GM18508 (cell line): ENCODE measurements around the gene DNAJC3.
"Not testable (repeated sequence)": the region's sequence is repeated elsewhere in the genome, so short reads cannot be mapped to it uniquely, and the experiment has no call there.

Experiments
- ATAC-seq: cut with Tn5 transposase; IDR thresholded peaks from one replicate; pipeline ENCODE4 v1.9.1; 2021; ENCODE audit warnings: moderate number of reproducible peaks; ENCODE audit not compliant: insufficient read depth, unreplicated experiment

The DNAJC3 gene

GRCh38 chr13:95712846-95713245 lies 35.9 kb downstream of the DNAJC3 start:
- not testable (repeated sequence) for ATAC-seq

DNA sequence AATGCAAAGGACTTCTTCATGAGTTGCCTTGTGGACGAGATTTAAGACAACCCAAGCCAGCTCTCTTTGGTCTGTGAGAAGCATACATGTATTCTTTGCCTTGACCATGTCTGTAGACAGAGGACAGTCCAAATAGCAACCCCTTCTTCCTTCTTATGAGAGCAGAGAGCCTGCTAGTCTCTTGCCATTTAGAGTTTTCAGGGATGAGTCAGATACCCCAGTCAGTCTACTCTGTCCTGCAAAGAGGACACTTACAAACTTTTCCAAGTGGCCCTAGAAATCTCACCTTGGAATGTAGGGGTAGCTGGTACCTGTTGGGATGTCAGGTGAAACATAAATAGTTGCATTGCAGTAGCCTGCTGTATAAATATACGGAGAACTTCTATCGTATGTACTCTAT lies 36.7 kb downstream of the DNAJC3 start:
- ATAC-seq: no peak

- ATAC-seq: no peak
These were observed 37.3 kb downstream of the DNAJC3 start for GRCh38 chr13:95714142-95714832.

DNA sequence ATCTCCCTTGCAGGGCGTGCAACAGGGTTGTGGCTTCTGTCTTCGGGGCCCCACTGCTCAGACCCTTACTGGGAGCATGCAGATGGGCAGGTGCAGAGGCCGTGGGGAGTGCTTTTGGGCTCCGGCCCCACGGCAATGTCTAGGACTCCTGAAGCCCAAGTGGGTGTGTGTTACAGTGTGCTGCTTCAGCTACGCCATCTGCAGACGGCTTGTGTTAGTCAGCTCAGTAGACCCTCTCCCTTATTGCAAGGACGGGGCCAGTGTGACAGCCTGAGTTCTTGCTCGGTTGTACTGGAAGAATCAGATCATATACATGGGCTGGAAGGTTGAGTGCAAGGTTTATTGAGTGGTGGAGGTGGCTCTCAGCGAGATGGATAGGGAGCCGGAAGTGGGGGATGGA lies 39.3 kb downstream of the DNAJC3 start:
- ATAC-seq: no peak

GRCh38 chr13:95722241-95722640 lies 45.3 kb downstream of the DNAJC3 start:
- no peak for ATAC-seq

- ATAC-seq: no peak
These were observed 46.5 kb downstream of the DNAJC3 start for GRCh38 chr13:95723438-95723837.

DNA sequence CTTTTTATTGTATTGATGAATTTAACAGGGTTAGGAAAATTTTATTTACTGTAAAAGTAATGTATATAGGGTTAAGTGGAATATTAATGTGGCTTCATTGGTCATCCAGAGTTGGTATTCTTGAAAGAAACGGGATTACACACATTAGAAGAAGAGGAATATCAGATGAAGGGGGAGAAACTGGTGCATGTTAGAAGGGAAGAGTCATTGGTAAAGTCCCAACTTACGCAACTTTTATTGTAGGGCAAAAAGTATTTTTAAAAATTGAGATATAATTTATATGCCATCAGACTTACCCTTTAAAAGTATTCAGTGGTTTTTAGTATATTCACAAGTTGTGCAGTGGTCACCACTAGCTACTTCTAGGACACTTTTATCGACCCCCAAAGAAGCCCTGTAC lies 47.3 kb downstream of the DNAJC3 start:
- ATAC-seq: no peak

GRCh38 chr13:95726876-95727275 lies 49.9 kb downstream of the DNAJC3 start:
- no peak for ATAC-seq

DNA sequence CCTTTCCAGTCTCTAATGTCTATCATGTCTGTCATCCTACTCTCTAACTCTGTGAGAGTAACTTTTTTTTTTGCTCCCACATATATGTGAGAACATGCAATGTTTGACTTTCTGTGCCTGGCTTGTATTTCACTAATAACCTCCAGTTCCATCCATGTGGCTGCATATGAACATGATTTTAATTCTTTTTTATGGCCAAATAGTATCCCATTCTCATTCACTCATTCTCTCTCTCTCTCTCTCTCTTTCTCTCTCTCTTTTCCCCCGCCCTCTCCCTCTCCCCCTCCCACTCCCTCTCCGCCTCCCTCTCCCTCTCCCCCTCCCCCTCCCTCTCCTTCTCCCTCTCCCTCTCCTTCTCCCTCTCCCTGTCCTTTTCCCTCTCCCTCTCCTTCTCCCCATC lies 52.0 kb downstream of the DNAJC3 start:
- ATAC-seq: no peak

- ATAC-seq: no peak
These were observed 57.2 kb downstream of the DNAJC3 start for GRCh38 chr13:95734124-95734523.

- ATAC-seq: not testable (repeated sequence)
These were observed 63.4 kb downstream of the DNAJC3 start for GRCh38 chr13:95740071-95740978.

GRCh38 chr13:95740979-95741320 lies 64.0 kb downstream of the DNAJC3 start:
- no peak for ATAC-seq

DNA sequence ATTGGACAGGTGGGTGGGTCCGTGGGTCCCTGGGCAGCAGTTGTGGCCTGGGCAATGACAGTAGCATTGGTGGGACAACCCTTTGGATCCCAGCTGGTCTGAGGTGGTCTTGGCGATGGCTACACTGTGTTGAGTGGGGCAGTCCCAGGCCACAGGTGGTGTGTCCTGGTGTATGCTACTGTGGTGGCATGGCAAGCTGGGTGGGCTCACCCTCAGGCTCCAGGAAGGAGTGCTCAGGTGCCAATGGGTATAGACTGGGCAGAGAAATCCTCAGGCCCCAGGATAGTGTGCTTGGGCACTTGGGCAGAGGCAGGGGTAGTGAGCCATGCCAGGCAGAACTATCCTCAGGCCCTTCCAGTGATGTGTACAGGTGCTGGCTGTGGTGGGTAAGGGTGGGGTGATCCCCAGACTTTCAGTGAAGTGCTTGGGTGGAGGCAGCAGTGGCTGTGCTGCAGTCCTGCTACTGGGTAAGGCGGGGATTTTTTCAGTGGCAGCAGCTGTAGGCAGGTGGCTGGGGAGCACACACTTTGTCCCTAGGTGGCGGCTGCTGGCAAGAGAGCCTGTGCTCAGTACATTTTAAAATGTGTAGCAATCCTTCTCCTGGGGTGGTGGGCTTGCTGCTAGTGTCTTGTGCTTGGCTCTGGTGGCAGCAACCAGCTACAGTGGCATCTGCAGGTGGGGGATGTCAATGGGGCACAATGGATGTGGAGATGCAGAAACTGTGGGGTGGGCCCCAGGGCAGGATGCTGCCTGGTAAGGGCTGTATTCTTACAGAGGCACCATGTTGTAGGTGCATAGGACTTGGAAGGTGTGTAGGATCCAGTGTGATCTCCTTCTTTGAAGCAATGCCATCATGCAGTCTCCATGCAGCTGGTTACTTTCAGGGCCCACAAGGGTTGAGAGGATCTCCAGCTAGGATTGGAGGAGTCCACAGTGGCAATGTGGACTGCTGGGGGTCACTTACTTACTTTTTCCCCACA lies 64.9 kb downstream of the DNAJC3 start:
- ATAC-seq: no peak

- no peak for ATAC-seq
These were observed 66.3 kb downstream of the DNAJC3 start for GRCh38 chr13:95743192-95743591.

DNA sequence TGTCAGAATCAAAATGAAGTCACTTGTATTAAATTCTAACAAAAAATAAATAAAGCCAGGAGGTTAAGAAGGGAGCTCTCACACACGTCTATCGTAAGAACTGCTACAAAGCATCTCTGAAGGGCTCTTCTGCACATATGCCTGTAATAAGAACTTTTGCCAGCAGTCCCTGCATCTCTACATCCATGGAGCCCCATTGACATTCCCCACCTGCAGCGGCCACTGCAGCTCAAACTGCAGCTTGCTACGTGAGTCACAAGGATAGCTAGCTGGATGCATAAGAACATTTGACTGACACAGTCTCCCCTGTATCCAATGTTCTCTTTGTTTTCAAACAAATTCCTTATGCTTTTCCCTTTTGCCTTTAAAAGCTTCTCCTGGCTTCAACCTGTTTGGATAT lies 68.3 kb downstream of the DNAJC3 start:
- ATAC-seq: no peak

GRCh38 chr13:95745752-95746151 lies 68.8 kb downstream of the DNAJC3 start:
- no peak for ATAC-seq

- no peak for ATAC-seq
These were observed 72.6 kb downstream of the DNAJC3 start for GRCh38 chr13:95749545-95749944.

- ATAC-seq: no peak
These were observed 75.7 kb downstream of the DNAJC3 start for GRCh38 chr13:95752677-95753076.

- no peak for ATAC-seq
These were observed 77.1 kb downstream of the DNAJC3 start for GRCh38 chr13:95754069-95754468.

GRCh38 chr13:95756072-95756471 lies 79.1 kb downstream of the DNAJC3 start:
- no peak for ATAC-seq

DNA sequence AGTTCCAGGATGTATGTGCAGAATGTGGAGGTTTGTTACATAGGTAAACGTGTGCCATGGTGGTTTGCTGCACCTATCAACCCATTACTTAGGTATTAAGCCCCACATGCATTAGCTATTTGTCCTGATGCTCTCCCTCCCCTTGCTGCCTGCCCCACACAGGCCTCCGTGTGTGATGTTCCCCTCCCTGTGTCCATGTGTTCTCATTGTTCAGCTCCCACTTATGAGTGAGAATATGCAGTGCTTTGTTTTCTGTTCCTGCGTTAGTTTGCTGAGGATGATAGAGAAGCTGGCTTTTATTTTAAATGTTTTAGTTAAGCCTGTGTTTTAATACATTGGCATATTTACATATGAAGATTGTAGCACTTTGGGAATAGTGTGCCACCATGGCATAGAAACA lies 85.7 kb downstream of the DNAJC3 start:
- not testable (repeated sequence) for ATAC-seq
